Keratinocyte (primary cell): ENCODE data around the gene C21orf91.

Experiments
- EZH2 ChIP-seq: IDR thresholded peaks from one replicate; pipeline ENCODE4 v1.6.1; 2012; ENCODE audit warnings: inconsistent platforms, mild to moderate bottlenecking, low read length, moderate library complexity
- TF ChIP-seq, protein P1 (sequence below), 3 experiments: IDR thresholded peaks in 1 of 3; conservative IDR thresholded peaks in 1 of 3; optimal IDR thresholded peaks in 1 of 3; 2 replicates in 2 of 3; 3 replicates in 1 of 3; pipeline versions ENCODE3 to v1.5.1; 2011; ENCODE audit warnings: low read length in 3 of 3, mild to moderate bottlenecking in 3 of 3, moderate library complexity in 2 of 3, control low read depth in 1 of 3, inconsistent platforms in 1 of 3; ENCODE audit not compliant: insufficient read depth in 2 of 3; ENCODE audit errors: extremely low read depth in 1 of 3

DNA sequence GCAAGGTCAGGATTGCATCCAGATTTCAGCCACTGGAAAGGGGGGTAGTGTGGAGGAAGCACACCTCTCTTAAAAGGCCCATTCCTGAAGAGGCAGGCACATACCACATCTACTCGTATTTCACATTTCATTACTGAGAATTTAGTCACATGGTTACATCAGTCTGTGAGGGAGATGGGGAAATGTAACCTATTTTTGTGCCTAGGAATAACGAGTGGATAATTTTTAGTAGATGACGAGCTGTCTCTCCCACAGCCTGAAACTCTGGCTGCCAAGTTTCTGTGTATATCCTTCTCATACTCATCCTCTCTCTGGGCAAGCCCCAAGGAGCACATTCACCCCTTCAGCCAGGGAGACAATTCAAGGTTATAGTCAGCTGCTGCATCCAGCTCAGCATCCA is 10.3 kb upstream of the C21orf91 start:
- TF ChIP-seq, protein P1, sequence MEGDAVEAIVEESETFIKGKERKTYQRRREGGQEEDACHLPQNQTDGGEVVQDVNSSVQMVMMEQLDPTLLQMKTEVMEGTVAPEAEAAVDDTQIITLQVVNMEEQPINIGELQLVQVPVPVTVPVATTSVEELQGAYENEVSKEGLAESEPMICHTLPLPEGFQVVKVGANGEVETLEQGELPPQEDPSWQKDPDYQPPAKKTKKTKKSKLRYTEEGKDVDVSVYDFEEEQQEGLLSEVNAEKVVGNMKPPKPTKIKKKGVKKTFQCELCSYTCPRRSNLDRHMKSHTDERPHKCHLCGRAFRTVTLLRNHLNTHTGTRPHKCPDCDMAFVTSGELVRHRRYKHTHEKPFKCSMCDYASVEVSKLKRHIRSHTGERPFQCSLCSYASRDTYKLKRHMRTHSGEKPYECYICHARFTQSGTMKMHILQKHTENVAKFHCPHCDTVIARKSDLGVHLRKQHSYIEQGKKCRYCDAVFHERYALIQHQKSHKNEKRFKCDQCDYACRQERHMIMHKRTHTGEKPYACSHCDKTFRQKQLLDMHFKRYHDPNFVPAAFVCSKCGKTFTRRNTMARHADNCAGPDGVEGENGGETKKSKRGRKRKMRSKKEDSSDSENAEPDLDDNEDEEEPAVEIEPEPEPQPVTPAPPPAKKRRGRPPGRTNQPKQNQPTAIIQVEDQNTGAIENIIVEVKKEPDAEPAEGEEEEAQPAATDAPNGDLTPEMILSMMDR (optimal IDR thresholded peaks at IDR 0.05 in 1 of 3, IDR thresholded peaks at IDR 0.05 in 1 of 3, conservative IDR thresholded peaks at IDR 0.05 in 1 of 3; ENCODE audit: extremely low read depth in 1 of 3, insufficient read depth in 2 of 3, low read length in 3 of 3) = no peak
- no peak for TF ChIP-seq EZH2
